Osteocyte (in vitro differentiated cells): ENCODE data around the gene ACO1. TPM values are rescaled to one million over a fixed set of nuclear protein-coding genes. Genes with fewer than 3 reads are reported as not detected.

Experiments used
- DNase-seq: peaks from one replicate; pipeline ENCODE4 v3.0.0; 2021; ENCODE audit warnings: mixed read lengths; ENCODE audit not compliant: unreplicated experiment; ENCODE audit errors: extremely low spot score
- H3K27ac Mint-ChIP-seq: one replicate; pipeline ENCODE4 v1.8.0; 2021; ENCODE audit warnings: mild to moderate bottlenecking, mixed read lengths; ENCODE audit not compliant: unreplicated experiment
- H3K27me3 Mint-ChIP-seq: one replicate; pipeline ENCODE4 v1.8.0; 2021; ENCODE audit warnings: mixed read lengths; ENCODE audit not compliant: unreplicated experiment
- H3K36me3 Mint-ChIP-seq: one replicate; pipeline ENCODE4 v1.8.0; 2021; ENCODE audit warnings: mixed read lengths; ENCODE audit not compliant: unreplicated experiment
- H3K4me1 Mint-ChIP-seq: one replicate; pipeline ENCODE4 v1.8.0; 2021; ENCODE audit warnings: mixed read lengths; ENCODE audit not compliant: unreplicated experiment
- H3K4me3 Mint-ChIP-seq: one replicate; pipeline ENCODE4 v1.8.0; 2021; ENCODE audit warnings: mild to moderate bottlenecking, moderate library complexity, mixed read lengths; ENCODE audit not compliant: unreplicated experiment
- H3K9me3 Mint-ChIP-seq: one replicate; pipeline ENCODE4 v1.8.0; 2021; ENCODE audit warnings: mixed read lengths; ENCODE audit not compliant: unreplicated experiment
- CTCF ChIP-seq: fragments of 200-600 bp; sonication (generic); IDR thresholded peaks from 2 replicates; pipeline ENCODE4 v1.5.0; 2021; ENCODE audit warnings: antibody characterized with exemption, mild to moderate bottlenecking, moderate library complexity
- total RNA-seq: library from RNA; stranded (reverse); gene quantifications from 2 replicates; pipeline ENCODE4 v1.2.1, GENCODE V29; 2021

The ACO1 gene
- total RNA-seq, 1 donor from 2014 or later, result 42.0 TPM

- Mint-ChIP-seq H3K9me3 (no peaks in the 10 kb centered on the region), H3K27ac (no peak overlapping the region), H3K36me3 (peaks cover 32% of the 10 kb centered on the region), H3K4me3 (no peak overlapping the region), H3K4me1 (no peaks in the 10 kb centered on the region), H3K27me3 (no peaks in the 10 kb centered on the region)
- no peak for TF ChIP-seq CTCF
- no peak for DNase-seq
Measured at GRCh38 chr9:32472344-32472743, 87.9 kb downstream of the ACO1 start.

- no peak overlapping the region for H3K4me3 Mint-ChIP-seq
- TF ChIP-seq CTCF, result no peak
- no peak overlapping the region for H3K27ac Mint-ChIP-seq
- no peak for DNase-seq
- H3K9me3 Mint-ChIP-seq, result no peaks in the 10 kb centered on the region
- H3K27me3 Mint-ChIP-seq, result no peaks in the 10 kb centered on the region
- H3K4me1 Mint-ChIP-seq, result peaks cover 3% of the 10 kb centered on the region
- H3K36me3 Mint-ChIP-seq, result peaks cover 57% of the 10 kb centered on the region
Measured at GRCh38 chr9:32483343-32483742, 98.9 kb downstream of the ACO1 start.

GRCh38 chr9:32486839-32487562 is 102.6 kb downstream of the ACO1 start:
- Mint-ChIP-seq H3K36me3 (peaks cover 56% of the 10 kb centered on the region), H3K4me1 (peaks cover 3% of the 10 kb centered on the region), H3K9me3 (no peaks in the 10 kb centered on the region), H3K4me3 (no peak overlapping the region), H3K27me3 (no peaks in the 10 kb centered on the region), H3K27ac (no peak overlapping the region)
- no peak for DNase-seq
- no peak for TF ChIP-seq CTCF

DNA sequence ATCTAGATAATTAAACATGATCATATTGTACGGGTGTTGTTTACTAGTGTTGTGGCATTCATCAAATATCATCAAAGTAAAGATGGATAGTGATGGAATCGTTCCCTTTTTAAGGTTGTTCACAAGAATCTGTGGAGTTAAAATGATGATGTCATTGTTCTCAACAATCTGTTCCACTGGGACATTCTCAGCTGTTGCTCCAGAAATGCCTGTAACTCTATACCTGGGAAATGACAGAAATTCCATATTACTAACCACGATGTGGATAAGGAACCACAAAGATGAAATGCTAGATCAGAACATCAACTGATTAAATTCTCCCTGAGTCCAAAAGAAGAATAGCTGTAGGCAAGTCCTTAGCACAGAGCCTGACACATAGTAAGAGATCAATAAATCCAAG is 103.5 kb downstream of the ACO1 start:
- Mint-ChIP-seq H3K36me3 (peaks cover 52% of the 10 kb centered on the region), H3K4me3 (no peak overlapping the region), H3K27ac (no peak overlapping the region), H3K4me1 (peaks cover 3% of the 10 kb centered on the region), H3K9me3 (no peaks in the 10 kb centered on the region), H3K27me3 (no peaks in the 10 kb centered on the region)
- no peak for TF ChIP-seq CTCF
- no peak for DNase-seq

DNA sequence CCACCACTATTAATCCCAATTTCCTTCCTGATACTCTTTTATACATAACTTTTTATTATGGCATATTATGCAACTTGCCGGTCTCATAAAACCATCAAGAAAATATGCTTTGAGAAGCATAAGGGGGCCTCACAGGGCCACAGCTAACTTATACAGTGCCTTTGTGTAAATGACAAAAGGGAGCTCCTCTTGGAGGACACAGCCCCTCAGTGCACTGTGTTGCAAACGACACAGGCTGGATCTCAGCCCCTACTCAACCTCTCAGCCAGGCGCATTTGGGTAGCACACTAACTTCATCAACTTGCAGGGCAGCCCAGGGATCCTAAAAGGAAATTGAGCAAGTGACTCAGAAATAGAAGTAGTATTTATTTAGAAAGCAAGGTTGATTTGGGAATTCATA is 106.2 kb downstream of the ACO1 start:
- DNase-seq, result no peak
- no peak overlapping the region for H3K4me3 Mint-ChIP-seq
- TF ChIP-seq CTCF, result no peak
- no peak overlapping the region for H3K27ac Mint-ChIP-seq
- H3K4me1 Mint-ChIP-seq, result peaks cover 3% of the 10 kb centered on the region
- H3K9me3 Mint-ChIP-seq, result no peaks in the 10 kb centered on the region
- no peaks in the 10 kb centered on the region for H3K27me3 Mint-ChIP-seq
- H3K36me3 Mint-ChIP-seq, result peaks cover 42% of the 10 kb centered on the region
